Testis (tissue), 3 donors: ENCODE data around the gene DIAPH2. TPM values are rescaled to one million over a fixed set of nuclear protein-coding genes. Genes with fewer than 3 reads are reported as not detected.

ENCODE experiments used
- DNase-seq: peaks from one replicate; pipeline ENCODE4 v3.0.0-alpha.2; 2019
- H3K27ac ChIP-seq, 2 donors: fragments of 200-600 bp; sonication (generic); one replicate each; pipeline ENCODE4 v1.5.1; 2019
- H3K27me3 ChIP-seq: fragments of 200-600 bp; sonication (generic); one replicate; pipeline ENCODE4 v1.5.1; 2019
- H3K36me3 ChIP-seq: fragments of 200-600 bp; sonication (generic); one replicate; pipeline ENCODE4 v1.5.1; 2017; ENCODE audit warnings: low read depth; ENCODE audit errors: missing control alignments
- H3K4me1 ChIP-seq: fragments of 200-600 bp; sonication (generic); one replicate; pipeline ENCODE4 v1.5.1; 2019
- H3K4me3 ChIP-seq, 2 donors: fragments of 200-600 bp; sonication (generic); one replicate each; pipeline ENCODE4 v1.5.1; 2017 to 2019
- H3K9me3 ChIP-seq: fragments of 200-600 bp; sonication (generic); one replicate; pipeline ENCODE4 v1.5.1; 2017
- POLR2A ChIP-seq: fragments of 450-650 bp; IDR thresholded peaks from one replicate; pipeline ENCODE4 v1.6.1; 2017; ENCODE audit warnings: antibody characterized with exemption, mild to moderate bottlenecking, moderate library complexity
- WGBS, 2 donors: methylation state at CpG; one replicate each; pipeline ENCODE4 v1.1.5; 2018; 5-methylcytosine and 5-hydroxymethylcytosine counted together
- intact Hi-C: fragments of 100-400 bp; cut with DNase I; formaldehyde crosslinking; loops from one replicate; pipeline ENCODE4 v1.15.1; 2023; ENCODE audit warnings: low total_unique reads
- polyA plus RNA-seq: library from polyadenylated mRNA; stranded (reverse); fragments of 350-450 nt; fragmentation: Illumina TruSeq; extraction: RNeasy Lipid Tissue Mini Kit (QIAGEN cat#74804); gene quantifications from one replicate; pipeline ENCODE4 v1.2.3, GENCODE V29; 2014; ENCODE audit warnings: low read depth, low replicate concordance; ENCODE audit not compliant: insufficient read depth
- total RNA-seq, 2 donors: library from RNA; depleted of rRNA; stranded (reverse); fragments of >200 nt; gene quantifications; one replicate each; pipeline ENCODE4 v1.2.3, GENCODE V29; 2016
- TF ChIP-seq, protein P1 (sequence below), 3 experiments: fragments of 450-650 bp in 2 of 3; fragments of 200-600 bp in 1 of 3; sonication (generic) in 1 of 3; IDR thresholded peaks; one replicate each; pipeline ENCODE4 v1.5.1; 2016 to 2019; ENCODE audit warnings: antibody characterized with exemption in 3 of 3, mild to moderate bottlenecking in 2 of 3, moderate library complexity in 1 of 3

DIAPH2 gene
- total and polyA plus RNA-seq, 3 donors from 2014 or later: 13.1 to 68.3 (median 67.4) TPM

DNA sequence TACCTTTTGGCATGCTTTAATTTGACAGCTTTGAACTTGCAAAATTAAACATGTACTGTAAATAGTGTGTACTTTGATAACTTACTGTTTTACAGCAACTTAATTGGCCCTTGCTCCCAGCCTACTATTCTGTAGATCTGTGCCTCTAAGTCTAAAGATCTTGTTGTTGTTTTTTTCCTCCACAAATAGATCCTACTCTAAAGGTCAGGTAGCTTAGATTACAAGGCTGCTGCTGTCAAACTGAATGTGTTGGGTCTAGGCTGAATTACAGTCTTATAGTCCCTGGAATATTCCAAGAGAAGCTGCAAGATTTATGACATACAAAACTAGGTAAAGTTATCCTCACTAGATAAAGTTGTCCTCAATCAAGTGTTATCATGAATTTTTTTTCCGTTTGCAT lies 18.7 kb downstream of the DIAPH2 start:
- H3K4me1 ChIP-seq: no peaks in the 10 kb centered on the region
- no peak for DNase-seq
- intact Hi-C loops: no loop called here
- no peaks in the 10 kb centered on the region for H3K9me3 ChIP-seq
- no peak overlapping the region for H3K4me3 ChIP-seq
- WGBS, 2 donors: 50 to 87% methylated on average over 1 of the region's 1 CpG
- no peaks in the 10 kb centered on the region for H3K27me3 ChIP-seq
- TF ChIP-seq, protein P1, sequence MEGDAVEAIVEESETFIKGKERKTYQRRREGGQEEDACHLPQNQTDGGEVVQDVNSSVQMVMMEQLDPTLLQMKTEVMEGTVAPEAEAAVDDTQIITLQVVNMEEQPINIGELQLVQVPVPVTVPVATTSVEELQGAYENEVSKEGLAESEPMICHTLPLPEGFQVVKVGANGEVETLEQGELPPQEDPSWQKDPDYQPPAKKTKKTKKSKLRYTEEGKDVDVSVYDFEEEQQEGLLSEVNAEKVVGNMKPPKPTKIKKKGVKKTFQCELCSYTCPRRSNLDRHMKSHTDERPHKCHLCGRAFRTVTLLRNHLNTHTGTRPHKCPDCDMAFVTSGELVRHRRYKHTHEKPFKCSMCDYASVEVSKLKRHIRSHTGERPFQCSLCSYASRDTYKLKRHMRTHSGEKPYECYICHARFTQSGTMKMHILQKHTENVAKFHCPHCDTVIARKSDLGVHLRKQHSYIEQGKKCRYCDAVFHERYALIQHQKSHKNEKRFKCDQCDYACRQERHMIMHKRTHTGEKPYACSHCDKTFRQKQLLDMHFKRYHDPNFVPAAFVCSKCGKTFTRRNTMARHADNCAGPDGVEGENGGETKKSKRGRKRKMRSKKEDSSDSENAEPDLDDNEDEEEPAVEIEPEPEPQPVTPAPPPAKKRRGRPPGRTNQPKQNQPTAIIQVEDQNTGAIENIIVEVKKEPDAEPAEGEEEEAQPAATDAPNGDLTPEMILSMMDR (IDR thresholded peaks at IDR 0.05): no peak
- TF ChIP-seq POLR2A: no peak
- H3K36me3 ChIP-seq: no peaks in the 10 kb centered on the region
- H3K27ac ChIP-seq: no peak overlapping the region

DNA sequence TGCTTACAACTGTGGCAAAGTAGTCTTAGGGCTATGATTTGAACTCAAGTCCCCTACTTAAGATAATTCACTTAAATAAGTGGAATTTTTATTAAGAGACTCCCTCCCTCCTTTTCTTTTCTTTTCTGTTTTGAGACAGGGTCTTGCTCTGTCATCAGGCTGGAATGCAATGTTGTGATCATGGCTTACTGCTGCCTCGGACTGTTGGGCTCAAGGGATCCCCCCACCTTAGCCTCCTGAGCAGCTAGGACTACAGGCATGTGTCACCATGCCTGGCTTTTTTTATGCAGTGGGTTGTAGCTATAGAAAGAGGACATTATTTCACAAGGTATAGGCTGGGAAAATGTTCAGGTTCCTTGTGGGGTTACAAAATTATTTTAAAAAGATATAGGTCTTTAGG lies 19.2 kb downstream of the DIAPH2 start:
- Histone ChIP-seq H3K9me3 (no peaks in the 10 kb centered on the region), H3K27ac (no peak overlapping the region), H3K4me1 (no peaks in the 10 kb centered on the region), H3K4me3 (no peak overlapping the region), H3K36me3 (no peaks in the 10 kb centered on the region), H3K27me3 (no peaks in the 10 kb centered on the region)
- 67 to 83% methylated on average over 1 of the region's 1 CpG for WGBS, 2 donors
- DNase-seq: no peak
- TF ChIP-seq, protein P1 (IDR thresholded peaks at IDR 0.05): no peak
- no peak for TF ChIP-seq POLR2A
- intact Hi-C loops: no loop called here

DNA sequence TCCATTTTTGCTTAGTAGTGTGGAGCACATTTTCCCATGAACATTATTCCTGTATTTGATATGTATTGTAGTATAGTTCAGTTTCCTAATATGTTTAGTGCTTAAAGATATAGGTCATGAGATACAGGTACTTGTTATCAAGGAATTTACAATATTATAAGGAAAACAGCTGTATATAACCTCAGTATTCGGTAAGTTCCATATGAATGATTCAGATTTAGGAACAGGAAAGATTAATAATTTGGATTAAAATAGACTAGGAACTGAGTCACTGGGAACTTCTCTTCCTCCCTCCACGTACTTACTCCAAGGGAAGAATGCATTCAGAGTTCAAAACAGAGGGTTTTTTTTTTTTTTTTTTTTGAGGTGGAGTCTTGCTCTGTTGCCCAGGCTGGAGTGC lies 20.0 kb downstream of the DIAPH2 start:
- TF ChIP-seq, protein P1 (IDR thresholded peaks at IDR 0.05): no peak
- no peak for TF ChIP-seq POLR2A
- intact Hi-C loops: no loop called here
- Histone ChIP-seq H3K27me3 (no peaks in the 10 kb centered on the region), H3K4me3 (no peak overlapping the region), H3K4me1 (no peaks in the 10 kb centered on the region), H3K27ac (no peak overlapping the region), H3K36me3 (no peaks in the 10 kb centered on the region), H3K9me3 (no peaks in the 10 kb centered on the region)
- WGBS, 2 donors: 58 to 71% methylated on average over 2 of the region's 2 CpGs
- DNase-seq: no peak

DNA sequence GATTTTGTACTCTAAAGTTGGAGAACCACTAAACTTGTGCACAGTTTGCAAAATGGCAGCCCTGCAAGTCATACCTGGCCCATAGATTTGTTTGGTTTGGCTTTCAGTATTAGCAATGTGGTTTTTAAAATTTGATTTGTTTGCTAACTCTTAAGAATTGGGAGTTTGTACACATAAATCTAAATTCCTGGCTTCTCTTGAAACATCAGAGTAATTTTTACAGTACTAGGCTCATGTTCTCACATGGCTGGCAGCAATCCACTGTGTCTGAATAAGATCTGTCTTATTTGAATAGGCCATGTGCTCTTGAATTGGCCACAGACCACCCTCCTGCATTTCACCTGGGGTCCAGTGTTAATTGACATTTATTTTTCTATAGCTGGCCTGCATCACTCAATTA lies 21.3 kb downstream of the DIAPH2 start:
- Histone ChIP-seq H3K27ac (no peak overlapping the region), H3K36me3 (no peaks in the 10 kb centered on the region), H3K27me3 (no peaks in the 10 kb centered on the region), H3K4me3 (no peak overlapping the region), H3K9me3 (no peaks in the 10 kb centered on the region), H3K4me1 (no peaks in the 10 kb centered on the region)
- intact Hi-C loops: no loop called here
- TF ChIP-seq POLR2A: no peak
- TF ChIP-seq, protein P1 (IDR thresholded peaks at IDR 0.05): no peak
- no peak for DNase-seq

DNA sequence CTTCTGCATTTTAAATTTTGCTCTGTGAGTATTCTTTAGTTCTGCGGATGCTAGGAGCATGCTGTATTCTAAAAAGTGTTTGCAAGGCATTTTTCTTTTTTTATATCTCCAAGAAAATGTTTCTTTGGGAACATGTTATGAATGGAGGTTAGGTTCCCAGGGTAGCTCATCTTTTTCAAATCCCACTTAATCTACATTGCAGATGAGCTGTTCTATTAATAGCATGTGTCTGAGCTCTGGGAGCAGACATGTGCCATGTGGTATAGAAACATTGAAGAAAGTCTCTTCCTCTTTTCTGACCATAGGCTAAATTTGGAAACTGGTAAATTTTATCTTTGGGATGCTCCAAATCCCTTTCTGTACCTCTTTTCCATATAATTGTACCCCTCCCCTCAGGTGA lies 23.2 kb downstream of the DIAPH2 start:
- DNase-seq: no peak
- Histone ChIP-seq H3K36me3 (no peaks in the 10 kb centered on the region), H3K4me1 (no peaks in the 10 kb centered on the region), H3K27me3 (no peaks in the 10 kb centered on the region), H3K27ac (no peak overlapping the region), H3K4me3 (no peak overlapping the region), H3K9me3 (no peaks in the 10 kb centered on the region)
- intact Hi-C loops: no loop called here
- WGBS, 2 donors: 38 to 40% methylated on average over 1 of the region's 1 CpG
- TF ChIP-seq, protein P1 (IDR thresholded peaks at IDR 0.05): no peak
- TF ChIP-seq POLR2A: no peak
